ENCODE data around the gene C6orf62.
"Not testable (repeated sequence)": the region's sequence is repeated elsewhere in the genome, so short reads cannot be mapped to it uniquely, and the experiment has no call there.

The C6orf62 gene

GRCh38 chr6:24683297-24684296 lies 35.4 kb downstream of the C6orf62 start:
- H3K4me3 ChIP-seq (ENCODE audit: extremely low read depth, insufficient read depth, low read length, poor library complexity, severe bottlenecking): no peak overlapping the region
- no peaks in the 10 kb centered on the region for H3K36me3 ChIP-seq (ENCODE audit: control insufficient read depth, insufficient read depth, low read length)
- H3K27ac ChIP-seq (ENCODE audit: low read depth, low read length, severe bottlenecking): no peak overlapping the region
- H3K9me3 ChIP-seq (ENCODE audit: control insufficient read depth, low read length): no peaks in the 10 kb centered on the region
- no peaks in the 10 kb centered on the region for H3K4me1 ChIP-seq (ENCODE audit: control insufficient read depth, insufficient read depth, low read length, poor library complexity, severe bottlenecking)
- 43 to 82% methylated on average over 3 to 6 of the region's 12 CpGs for WGBS, 2 experiments (ENCODE audit: insufficient coverage in 2 of 2)

GRCh38 chr6:24680582-24680981 lies 38.4 kb downstream of the C6orf62 start:
- H3K9me3 ChIP-seq (ENCODE audit: control insufficient read depth, low read length): no peaks in the 10 kb centered on the region
- H3K36me3 ChIP-seq (ENCODE audit: control insufficient read depth, insufficient read depth, low read length): no peaks in the 10 kb centered on the region
- no peaks in the 10 kb centered on the region for H3K4me1 ChIP-seq (ENCODE audit: control insufficient read depth, insufficient read depth, low read length, poor library complexity, severe bottlenecking)
- H3K4me3 ChIP-seq (ENCODE audit: extremely low read depth, insufficient read depth, low read length, poor library complexity, severe bottlenecking): no peak overlapping the region
- 80 to 100% methylated on average over 2 of the region's 7 CpGs for WGBS, 2 experiments (ENCODE audit: insufficient coverage in 2 of 2)
- no peak overlapping the region for H3K27ac ChIP-seq (ENCODE audit: low read depth, low read length, severe bottlenecking)

- not testable (repeated sequence) for H3K4me1 ChIP-seq (ENCODE audit: control insufficient read depth, insufficient read depth, low read length, poor library complexity, severe bottlenecking); H3K36me3 ChIP-seq (ENCODE audit: control insufficient read depth, insufficient read depth, low read length); H3K27ac ChIP-seq (ENCODE audit: low read depth, low read length, severe bottlenecking); H3K4me3 ChIP-seq (ENCODE audit: extremely low read depth, insufficient read depth, low read length, poor library complexity, severe bottlenecking); H3K9me3 ChIP-seq (ENCODE audit: control insufficient read depth, low read length)
- 90 to 93% methylated on average over 3 to 6 of the region's 11 CpGs for WGBS, 2 experiments (ENCODE audit: insufficient coverage in 2 of 2)
Observed at GRCh38 chr6:24678792-24679352, 40.1 kb downstream of the C6orf62 start.

GRCh38 chr6:24673625-24674024 lies 45.3 kb downstream of the C6orf62 start:
- WGBS, 2 experiments (ENCODE audit: insufficient coverage in 2 of 2): no CpG with 5 or more reads among the region's 2 CpGs
- peaks cover 22% of the 10 kb centered on the region for H3K9me3 ChIP-seq (ENCODE audit: control insufficient read depth, low read length)
- H3K4me3 ChIP-seq (ENCODE audit: extremely low read depth, insufficient read depth, low read length, poor library complexity, severe bottlenecking): no peak overlapping the region
- H3K36me3 ChIP-seq (ENCODE audit: control insufficient read depth, insufficient read depth, low read length): no peaks in the 10 kb centered on the region
- no peaks in the 10 kb centered on the region for H3K4me1 ChIP-seq (ENCODE audit: control insufficient read depth, insufficient read depth, low read length, poor library complexity, severe bottlenecking)
- H3K27ac ChIP-seq (ENCODE audit: low read depth, low read length, severe bottlenecking): no peak overlapping the region

- 90 to 100% methylated on average over 1 to 5 of the region's 6 CpGs for WGBS, 2 experiments (ENCODE audit: insufficient coverage in 2 of 2)
- H3K4me1 ChIP-seq (ENCODE audit: control insufficient read depth, insufficient read depth, low read length, poor library complexity, severe bottlenecking): no peaks in the 10 kb centered on the region
- H3K9me3 ChIP-seq (ENCODE audit: control insufficient read depth, low read length): peaks cover 28% of the 10 kb centered on the region
- H3K4me3 ChIP-seq (ENCODE audit: extremely low read depth, insufficient read depth, low read length, poor library complexity, severe bottlenecking): no peak overlapping the region
- no peak overlapping the region for H3K27ac ChIP-seq (ENCODE audit: low read depth, low read length, severe bottlenecking)
- H3K36me3 ChIP-seq (ENCODE audit: control insufficient read depth, insufficient read depth, low read length): no peaks in the 10 kb centered on the region
Observed at GRCh38 chr6:24672620-24673182, 46.3 kb downstream of the C6orf62 start.

GRCh38 chr6:24671077-24671476 lies 47.9 kb downstream of the C6orf62 start:
- not testable (repeated sequence) for H3K4me3 ChIP-seq (ENCODE audit: extremely low read depth, insufficient read depth, low read length, poor library complexity, severe bottlenecking); H3K27ac ChIP-seq (ENCODE audit: low read depth, low read length, severe bottlenecking); H3K4me1 ChIP-seq (ENCODE audit: control insufficient read depth, insufficient read depth, low read length, poor library complexity, severe bottlenecking); H3K36me3 ChIP-seq (ENCODE audit: control insufficient read depth, insufficient read depth, low read length)
- 100% methylated on average over 1 of the region's 4 CpGs; no CpG with 5 or more reads in 1 of the 2 experiments for WGBS, 2 experiments (ENCODE audit: insufficient coverage in 2 of 2)
- H3K9me3 ChIP-seq (ENCODE audit: control insufficient read depth, low read length): peaks cover 28% of the 10 kb centered on the region

- not testable (repeated sequence) for H3K27ac ChIP-seq (ENCODE audit: low read depth, low read length, severe bottlenecking); H3K36me3 ChIP-seq (ENCODE audit: control insufficient read depth, insufficient read depth, low read length); H3K4me1 ChIP-seq (ENCODE audit: control insufficient read depth, insufficient read depth, low read length, poor library complexity, severe bottlenecking); H3K4me3 ChIP-seq (ENCODE audit: extremely low read depth, insufficient read depth, low read length, poor library complexity, severe bottlenecking)
- H3K9me3 ChIP-seq (ENCODE audit: control insufficient read depth, low read length): peaks cover 28% of the 10 kb centered on the region
Observed at GRCh38 chr6:24670492-24670891, 48.5 kb downstream of the C6orf62 start.

GRCh38 chr6:24668997-24669361 lies 50.0 kb downstream of the C6orf62 start:
- no peak overlapping the region for H3K27ac ChIP-seq (ENCODE audit: low read depth, low read length, severe bottlenecking)
- WGBS, 2 experiments (ENCODE audit: insufficient coverage in 2 of 2): 75 to 83% methylated on average over 4 to 5 of the region's 9 CpGs
- H3K36me3 ChIP-seq (ENCODE audit: control insufficient read depth, insufficient read depth, low read length): peaks cover 14% of the 10 kb centered on the region
- H3K9me3 ChIP-seq (ENCODE audit: control insufficient read depth, low read length): peaks cover 24% of the 10 kb centered on the region
- no peaks in the 10 kb centered on the region for H3K4me1 ChIP-seq (ENCODE audit: control insufficient read depth, insufficient read depth, low read length, poor library complexity, severe bottlenecking)
- no peak overlapping the region for H3K4me3 ChIP-seq (ENCODE audit: extremely low read depth, insufficient read depth, low read length, poor library complexity, severe bottlenecking)

GRCh38 chr6:24668066-24668996 lies 50.6 kb downstream of the C6orf62 start:
- not testable (repeated sequence) for H3K27ac ChIP-seq (ENCODE audit: low read depth, low read length, severe bottlenecking); H3K4me1 ChIP-seq (ENCODE audit: control insufficient read depth, insufficient read depth, low read length, poor library complexity, severe bottlenecking)
- Histone ChIP-seq H3K4me3 (ENCODE audit: extremely low read depth, insufficient read depth, low read length, poor library complexity, severe bottlenecking) (peak overlapping the region; percentile 97), H3K9me3 (ENCODE audit: control insufficient read depth, low read length) (peaks cover 22% of the 10 kb centered on the region), H3K36me3 (ENCODE audit: control insufficient read depth, insufficient read depth, low read length) (peaks cover 20% of the 10 kb centered on the region)
- WGBS, 2 experiments (ENCODE audit: insufficient coverage in 2 of 2): 92 to 95% methylated on average over 14 to 15 of the region's 18 CpGs

- Histone ChIP-seq H3K27ac (ENCODE audit: low read depth, low read length, severe bottlenecking) (peak overlapping the region; percentile 97), H3K4me3 (ENCODE audit: extremely low read depth, insufficient read depth, low read length, poor library complexity, severe bottlenecking) (peak overlapping the region; percentile 97), H3K4me1 (ENCODE audit: control insufficient read depth, insufficient read depth, low read length, poor library complexity, severe bottlenecking) (no peaks in the 10 kb centered on the region), H3K36me3 (ENCODE audit: control insufficient read depth, insufficient read depth, low read length) (peaks cover 29% of the 10 kb centered on the region), H3K9me3 (ENCODE audit: control insufficient read depth, low read length) (peaks cover 22% of the 10 kb centered on the region)
- 33 to 57% methylated on average over 3 to 5 of the region's 9 CpGs for WGBS, 2 experiments (ENCODE audit: insufficient coverage in 2 of 2)
Observed at GRCh38 chr6:24667378-24667803, 51.6 kb downstream of the C6orf62 start.

All from mesodermal cell (in vitro differentiated cells).